Osteoblast (primary cell): Measurements from ENCODE around the gene PDE9A. TPM values are rescaled to one million over a fixed set of nuclear protein-coding genes. Genes with fewer than 3 reads are reported as not detected.

ENCODE experiments used
- DNase-seq: peaks from one replicate; pipeline ENCODE4 v3.0.0; 2011; ENCODE audit warnings: low spot score, mixed read lengths; ENCODE audit not compliant: insufficient read length; ENCODE audit errors: missing footprints
- H2AFZ ChIP-seq: 2 replicates; pipeline ENCODE4 v1.6.0; 2011; ENCODE audit warnings: mild to moderate bottlenecking, low read length
- H3K27ac ChIP-seq: 2 replicates; pipeline ENCODE4 v1.5.1; 2011; ENCODE audit warnings: mild to moderate bottlenecking, low read depth, low read length, moderate library complexity
- H3K27me3 ChIP-seq: 2 replicates; pipeline ENCODE4 v1.6.0; 2012; ENCODE audit warnings: mild to moderate bottlenecking, control low read depth, inconsistent platforms, low read length, moderate library complexity; ENCODE audit not compliant: insufficient read depth
- H3K36me3 ChIP-seq: 2 replicates; pipeline ENCODE4 v1.5.1; 2011; ENCODE audit warnings: mild to moderate bottlenecking, low read length, control low read depth, moderate library complexity; ENCODE audit not compliant: insufficient read depth
- H3K4me1 ChIP-seq: 2 replicates; pipeline ENCODE4 v1.5.1; 2011; ENCODE audit warnings: mild to moderate bottlenecking, low read length, control low read depth, moderate library complexity; ENCODE audit not compliant: insufficient read depth
- H3K4me2 ChIP-seq: 2 replicates; pipeline ENCODE4 v1.6.0; 2011; ENCODE audit warnings: mild to moderate bottlenecking, low read length; ENCODE audit not compliant: insufficient read depth
- H3K4me3 ChIP-seq: fragments of 200-600 bp; sonication (generic); 3 replicates; pipeline ENCODE4 v1.5.1; 2012; ENCODE audit warnings: mild to moderate bottlenecking, low read length, inconsistent platforms; ENCODE audit not compliant: insufficient read depth
- H3K79me2 ChIP-seq: 2 replicates; pipeline ENCODE4 v1.6.0; 2012; ENCODE audit warnings: mild to moderate bottlenecking, low read length, control low read depth, inconsistent platforms; ENCODE audit not compliant: insufficient read depth
- H3K9me3 ChIP-seq: 2 replicates; pipeline ENCODE4 v1.5.1; 2011; ENCODE audit warnings: low read depth, low read length, control low read depth
- H4K20me1 ChIP-seq: 2 replicates; pipeline ENCODE4 v1.6.0; 2012; ENCODE audit warnings: mild to moderate bottlenecking, low read length, control low read depth; ENCODE audit not compliant: insufficient read depth
- CTCF ChIP-seq: IDR thresholded peaks from 2 replicates; pipeline ENCODE4 v1.5.1; 2011; ENCODE audit warnings: mild to moderate bottlenecking, low read depth, low read length, moderate library complexity; ENCODE audit errors: extremely low read depth
- total RNA-seq: library from RNA; depleted of rRNA; stranded (reverse); fragments of >200 nt; gene quantifications from 2 replicates; pipeline ENCODE4 v1.2.3, GENCODE V29; 2012

Gene PDE9A
- total RNA-seq, 1 donor, result 0.36 TPM

- no peak for DNase-seq
- no peak overlapping the region for H3K27ac ChIP-seq
- H4K20me1 ChIP-seq, result no peaks in the 10 kb centered on the region
- H2AFZ ChIP-seq, result no peak overlapping the region
- H3K4me2 ChIP-seq, result no peak overlapping the region
- no peaks in the 10 kb centered on the region for H3K79me2 ChIP-seq
- H3K36me3 ChIP-seq, result no peaks in the 10 kb centered on the region
- peaks cover 5% of the 10 kb centered on the region for H3K4me1 ChIP-seq
- no peaks in the 10 kb centered on the region for H3K9me3 ChIP-seq
- peaks cover 34% of the 10 kb centered on the region for H3K27me3 ChIP-seq
- TF ChIP-seq CTCF, result no peak
- no peak overlapping the region for H3K4me3 ChIP-seq
These were observed 32.6 kb downstream of the PDE9A start for GRCh38 chr21:42685954-42686500.

GRCh38 chr21:42687796-42688195 lies 34.4 kb downstream of the PDE9A start:
- Histone ChIP-seq H3K4me1 (peaks cover 5% of the 10 kb centered on the region), H3K36me3 (no peaks in the 10 kb centered on the region), H3K79me2 (no peaks in the 10 kb centered on the region), H2AFZ (no peak overlapping the region), H3K9me3 (no peaks in the 10 kb centered on the region), H4K20me1 (no peaks in the 10 kb centered on the region), H3K27me3 (peaks cover 17% of the 10 kb centered on the region), H3K4me2 (no peak overlapping the region), H3K4me3 (no peak overlapping the region), H3K27ac (no peak overlapping the region)
- peak; percentile 19 for DNase-seq
- no peak for TF ChIP-seq CTCF

GRCh38 chr21:42688226-42688840 lies 34.9 kb downstream of the PDE9A start:
- Histone ChIP-seq H3K9me3 (no peaks in the 10 kb centered on the region), H3K4me3 (no peak overlapping the region), H4K20me1 (no peaks in the 10 kb centered on the region), H2AFZ (no peak overlapping the region), H3K27me3 (peaks cover 12% of the 10 kb centered on the region), H3K4me1 (peaks cover 5% of the 10 kb centered on the region), H3K79me2 (no peaks in the 10 kb centered on the region), H3K27ac (no peak overlapping the region), H3K36me3 (no peaks in the 10 kb centered on the region), H3K4me2 (no peak overlapping the region)
- TF ChIP-seq CTCF, result no peak
- peak; percentile 78 for DNase-seq

- no peak overlapping the region for H3K4me3 ChIP-seq
- no peak for TF ChIP-seq CTCF
- no peaks in the 10 kb centered on the region for H4K20me1 ChIP-seq
These were observed 35.5 kb downstream of the PDE9A start for GRCh38 chr21:42688841-42689371.

More at GRCh38 chr21:42688841-42689371, 35.5 kb downstream of the PDE9A start:
- H3K4me1 ChIP-seq, result peaks cover 5% of the 10 kb centered on the region
- no peaks in the 10 kb centered on the region for H3K36me3 ChIP-seq
- H3K4me2 ChIP-seq, result no peak overlapping the region
- H3K9me3 ChIP-seq, result no peaks in the 10 kb centered on the region
- no peaks in the 10 kb centered on the region for H3K79me2 ChIP-seq
- peak; percentile 55 for DNase-seq
- no peak overlapping the region for H2AFZ ChIP-seq
- no peak overlapping the region for H3K27ac ChIP-seq
- peaks cover 9% of the 10 kb centered on the region for H3K27me3 ChIP-seq
